Measurements from ENCODE around the gene ATAD3C.
"Not testable (repeated sequence)": the region's sequence is repeated elsewhere in the genome, so short reads cannot be mapped to it uniquely, and the experiment has no call there.

Gene ATAD3C

DNA sequence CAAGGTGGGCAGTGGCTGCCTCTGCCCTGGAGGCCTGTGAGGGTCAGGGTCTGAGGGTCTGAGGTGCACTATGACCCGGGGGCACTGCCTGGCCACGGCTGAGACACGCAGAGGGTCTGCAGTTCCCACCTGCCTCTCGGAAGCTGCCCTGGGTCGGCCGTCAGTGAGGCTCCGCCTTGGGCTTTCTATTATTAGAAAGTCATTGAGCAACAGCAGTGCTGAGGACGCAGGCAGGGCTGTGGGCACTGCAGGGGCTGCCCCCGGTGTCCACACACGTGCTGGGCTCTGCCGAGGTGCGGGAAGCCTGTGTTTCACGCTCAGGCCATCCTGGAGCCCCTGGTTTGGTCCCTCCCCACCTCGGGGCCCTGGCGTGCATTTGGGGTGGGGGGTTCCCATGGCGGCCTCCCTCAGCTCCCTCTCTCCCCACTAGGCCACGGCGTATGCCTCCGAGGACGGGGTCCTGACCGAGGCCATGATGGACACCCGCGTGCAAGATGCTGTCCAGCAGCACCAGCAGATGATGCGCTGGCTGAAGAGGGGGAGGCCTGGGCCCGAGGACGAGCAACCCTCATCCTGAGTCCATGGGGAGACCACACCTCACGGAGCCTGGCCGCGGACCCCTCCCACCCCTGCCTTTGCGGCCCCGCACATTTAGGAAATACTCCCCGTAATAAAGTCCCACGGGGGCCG is 59.4 kb downstream of the ATAD3C start:
- DNase-seq (ENCODE audit: low read depth in 2 of 2) = not testable (repeated sequence)

DNA sequence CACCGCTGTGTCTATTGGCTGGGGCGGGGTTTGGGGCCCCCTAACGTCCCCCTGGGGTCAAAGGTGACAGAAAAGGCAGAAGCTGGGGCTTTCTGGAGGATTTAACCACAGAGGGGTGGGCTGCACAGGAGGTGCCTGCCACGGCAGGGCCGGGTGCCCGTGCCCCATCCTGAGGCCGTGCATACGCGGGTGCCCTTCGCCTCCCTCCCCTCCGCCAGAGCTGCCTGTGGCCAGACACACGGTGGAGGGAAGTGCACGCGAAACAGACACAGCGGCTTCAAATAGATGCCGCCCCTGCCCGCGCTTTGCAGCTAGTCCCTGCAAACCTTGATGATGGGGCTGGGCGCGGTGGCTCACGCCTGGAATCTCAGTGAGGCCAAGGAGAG is 60.0 kb downstream of the ATAD3C start:
- not testable (repeated sequence) for DNase-seq (ENCODE audit: low read depth in 2 of 2)

DNA sequence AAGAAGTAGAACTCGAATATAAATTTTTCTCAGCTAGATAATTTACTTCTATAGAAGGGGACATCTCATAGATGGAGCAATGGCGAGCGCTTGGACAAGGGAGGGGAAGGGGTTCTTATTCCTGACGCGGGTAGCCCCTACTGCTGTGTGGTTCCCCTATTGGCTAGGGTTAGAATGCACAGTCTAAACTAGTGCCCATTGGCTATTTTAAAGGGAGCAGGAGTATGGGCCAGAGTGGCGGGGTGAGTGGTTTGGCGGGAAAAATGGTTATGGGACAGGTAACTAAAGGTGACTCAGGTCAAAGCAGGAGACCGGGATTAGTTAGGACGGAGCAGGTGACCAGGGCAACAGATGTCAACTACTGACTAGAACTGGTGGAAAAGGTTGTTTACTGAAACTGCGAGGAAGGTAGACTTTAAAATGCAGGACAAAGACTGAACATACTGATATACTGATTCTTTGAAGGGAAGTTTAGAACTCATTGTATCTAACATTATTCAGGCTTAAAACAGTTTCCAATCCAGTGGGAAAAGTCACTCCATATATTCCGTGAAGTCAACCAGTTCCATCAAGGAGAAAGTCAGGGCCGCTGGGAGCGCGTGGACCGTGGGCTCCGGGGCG is 61.5 kb downstream of the ATAD3C start:
- no peak for DNase-seq (ENCODE audit: low read depth in 2 of 2)

GRCh38 chr1:1511533-1512285 is 62.2 kb downstream of the ATAD3C start, which contains the start of gene ATAD3A:
Gene ATAD3A (plus strand): TSS chr1:1512162. CDS start chr1:1512269, 107 bp downstream.
- DNase-seq (ENCODE audit: low read depth in 2 of 2) = peak; percentile 91 to 93

DNA sequence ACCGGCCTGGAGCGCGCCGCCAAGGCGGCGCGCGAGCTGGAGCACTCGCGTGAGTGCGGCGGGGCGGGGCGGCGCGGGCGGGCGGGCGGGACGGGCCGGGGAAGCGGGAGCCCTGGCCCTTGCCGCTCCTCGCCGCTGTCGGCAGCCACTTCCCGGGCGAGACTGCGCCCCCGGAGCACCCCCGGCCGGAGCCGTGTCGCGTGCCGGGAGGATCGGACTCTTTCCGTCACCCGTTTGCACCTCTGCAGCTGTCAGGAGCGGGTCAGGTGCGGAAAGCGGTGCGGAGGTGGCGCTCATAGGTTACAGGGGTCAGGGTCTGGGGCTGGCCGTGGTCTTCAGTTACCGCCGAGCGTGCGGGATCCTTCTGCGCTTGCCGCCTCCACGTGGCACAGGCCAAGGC is 62.9 kb downstream of the ATAD3C start:
- DNase-seq (ENCODE audit: low read depth in 2 of 2) = not testable (repeated sequence)

- DNase-seq (ENCODE audit: low read depth in 2 of 2) = not testable (repeated sequence)
Measured at GRCh38 chr1:1513675-1514074, 64.2 kb downstream of the ATAD3C start.

GRCh38 chr1:1514376-1514775 is 64.9 kb downstream of the ATAD3C start:
- DNase-seq (ENCODE audit: low read depth in 2 of 2) = not testable (repeated sequence)

DNA sequence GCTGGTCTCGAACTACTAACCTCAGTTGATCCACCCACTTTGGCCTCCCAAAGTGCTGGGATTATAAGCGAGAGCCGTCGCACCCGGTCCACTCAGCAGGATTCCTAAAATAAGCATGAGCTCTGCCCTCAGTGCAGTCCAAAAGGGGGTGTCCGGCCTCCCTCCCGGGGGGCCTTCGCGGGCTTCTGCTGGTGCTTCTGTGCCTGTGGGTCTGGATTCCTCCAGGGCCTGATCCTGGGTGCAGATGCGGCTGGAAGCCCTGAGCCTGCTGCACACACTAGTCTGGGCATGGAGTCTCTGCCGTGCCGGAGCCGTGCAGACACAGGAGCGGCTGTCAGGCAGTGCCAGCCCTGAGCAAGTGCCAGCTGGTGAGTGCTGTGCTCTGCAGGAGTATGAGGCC is 67.4 kb downstream of the ATAD3C start:
- not testable (repeated sequence) for DNase-seq (ENCODE audit: low read depth in 2 of 2)

DNA sequence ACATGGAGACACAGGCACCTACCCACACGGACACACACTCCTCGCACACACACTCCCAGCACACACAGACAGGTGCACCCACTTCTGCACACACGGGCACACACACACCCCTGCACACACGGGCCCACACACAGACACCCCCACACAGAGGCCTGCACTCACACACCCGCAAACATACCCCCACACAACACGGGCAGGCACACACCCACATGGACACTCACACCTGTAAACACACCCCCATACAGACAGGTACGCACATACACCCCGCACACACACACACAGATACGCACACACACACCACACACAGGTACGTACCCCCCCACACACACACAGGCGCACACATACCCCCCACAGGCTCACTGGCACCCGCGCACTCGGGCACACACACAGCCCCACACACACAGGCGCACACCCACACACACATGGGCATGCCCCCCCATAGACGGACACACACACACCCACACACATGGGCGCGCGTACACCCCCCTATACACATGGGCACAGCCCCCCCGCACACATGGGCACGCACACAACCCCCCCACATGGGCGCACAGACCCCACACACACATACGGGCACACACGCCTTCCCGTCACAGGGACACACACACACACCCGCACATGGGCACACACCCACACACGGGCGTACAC is 68.6 kb downstream of the ATAD3C start:
- DNase-seq (ENCODE audit: low read depth in 2 of 2) = no peak

- DNase-seq (ENCODE audit: low read depth in 2 of 2) = not testable (repeated sequence)
Measured at GRCh38 chr1:1518621-1519007, 69.1 kb downstream of the ATAD3C start.

Measured in stimulated activated CD8-positive, alpha-beta memory T cell treated with anti-CD3 and anti-CD28 coated beads, Interleukin-2, amount 100 ng/mL, for 1 hour (primary cell).